ENCODE results near the gene VWA3A. TPM values are rescaled to one million over a fixed set of nuclear protein-coding genes. Genes with fewer than 3 reads are reported as not detected.
A peak's percentile ranks its signal among the peaks of the same experiment; 100 is the strongest.

The VWA3A gene
- total and polyA plus RNA-seq, 2 donors (not counting 1 experiment from before 2014, with no cell fraction given) = 0.06 to 0.17 TPM

- Histone ChIP-seq H3K27ac (ENCODE audit: insufficient read depth, low read length) (no peak overlapping the region), H2AFZ (ENCODE audit: low read length) (no peak overlapping the region), H3K79me2 (ENCODE audit: control insufficient read depth, insufficient read depth, low read length) (peaks cover 11% of the 10 kb centered on the region), H3K27me3 (ENCODE audit: control insufficient read depth, insufficient read depth, low read length) (no peaks in the 10 kb centered on the region), H3K4me3 (replicated peaks in 1 of 4; ENCODE audit: control extremely low read depth in 1 of 4, insufficient read depth in 1 of 4, low read depth in 3 of 4, low read length in 4 of 4) (no peak overlapping the region), H3K36me3 (ENCODE audit: control insufficient read depth, insufficient read depth, low read length) (no peaks in the 10 kb centered on the region), H3K9ac (ENCODE audit: insufficient read depth, low read length) (no peak overlapping the region), H4K20me1 (ENCODE audit: control insufficient read depth, extremely low read depth, insufficient read depth, low read length) (no peaks in the 10 kb centered on the region), H3K4me2 (ENCODE audit: extremely low read depth, insufficient read depth, low read length) (no peak overlapping the region), H3K4me1 (ENCODE audit: control insufficient read depth, extremely low read depth, insufficient read depth, low read length) (no peaks in the 10 kb centered on the region), H3K9me3 (ENCODE audit: control insufficient read depth, insufficient read depth, low read depth, low read length) (no peaks in the 10 kb centered on the region)
- TF ChIP-seq CTCF (conservative IDR thresholded peaks at IDR 0.05 in 1 of 2, IDR thresholded peaks at IDR 0.05 in 1 of 2; ENCODE audit: low read depth in 1 of 2, low read length in 2 of 2) = peak in 1 of 2 donors; percentile 24
- no peak for TF ChIP-seq EZH2 (IDR thresholded peaks at IDR 0.05; ENCODE audit: low read length, missing control alignments)
- no peak for DNase-seq (ENCODE audit: low read depth in 2 of 2)
Measured at GRCh38 chr16:22055881-22056280, 36.5 kb upstream of the VWA3A start.

- Histone ChIP-seq H3K4me1 (ENCODE audit: control insufficient read depth, extremely low read depth, insufficient read depth, low read length) (peaks cover 2% of the 10 kb centered on the region), H3K9me3 (ENCODE audit: control insufficient read depth, insufficient read depth, low read depth, low read length) (no peaks in the 10 kb centered on the region), H3K27me3 (ENCODE audit: control insufficient read depth, insufficient read depth, low read length) (no peaks in the 10 kb centered on the region), H3K4me2 (ENCODE audit: extremely low read depth, insufficient read depth, low read length) (no peak overlapping the region), H3K79me2 (ENCODE audit: control insufficient read depth, insufficient read depth, low read length) (peaks cover 9% of the 10 kb centered on the region), H3K27ac (ENCODE audit: insufficient read depth, low read length) (no peak overlapping the region), H2AFZ (ENCODE audit: low read length) (no peak overlapping the region), H4K20me1 (ENCODE audit: control insufficient read depth, extremely low read depth, insufficient read depth, low read length) (no peaks in the 10 kb centered on the region), H3K9ac (ENCODE audit: insufficient read depth, low read length) (no peak overlapping the region), H3K36me3 (ENCODE audit: control insufficient read depth, insufficient read depth, low read length) (no peaks in the 10 kb centered on the region), H3K4me3 (replicated peaks in 1 of 4; ENCODE audit: control extremely low read depth in 1 of 4, insufficient read depth in 1 of 4, low read depth in 3 of 4, low read length in 4 of 4) (no peak overlapping the region)
- TF ChIP-seq CTCF (conservative IDR thresholded peaks at IDR 0.05 in 1 of 2, IDR thresholded peaks at IDR 0.05 in 1 of 2; ENCODE audit: low read depth in 1 of 2, low read length in 2 of 2) (no peak), EZH2 (IDR thresholded peaks at IDR 0.05; ENCODE audit: low read length, missing control alignments) (no peak)
- DNase-seq (ENCODE audit: low read depth in 2 of 2) = no peak
Measured at GRCh38 chr16:22063888-22064467, 28.4 kb upstream of the VWA3A start.

- Histone ChIP-seq H3K4me2 (ENCODE audit: extremely low read depth, insufficient read depth, low read length) (no peak overlapping the region), H3K9ac (ENCODE audit: insufficient read depth, low read length) (no peak overlapping the region), H3K27ac (ENCODE audit: insufficient read depth, low read length) (no peak overlapping the region), H3K4me3 (replicated peaks in 1 of 4; ENCODE audit: control extremely low read depth in 1 of 4, insufficient read depth in 1 of 4, low read depth in 3 of 4, low read length in 4 of 4) (no peak overlapping the region), H3K4me1 (ENCODE audit: control insufficient read depth, extremely low read depth, insufficient read depth, low read length) (peaks cover 3% of the 10 kb centered on the region), H3K9me3 (ENCODE audit: control insufficient read depth, insufficient read depth, low read depth, low read length) (no peaks in the 10 kb centered on the region), H3K36me3 (ENCODE audit: control insufficient read depth, insufficient read depth, low read length) (no peaks in the 10 kb centered on the region), H4K20me1 (ENCODE audit: control insufficient read depth, extremely low read depth, insufficient read depth, low read length) (no peaks in the 10 kb centered on the region), H3K27me3 (ENCODE audit: control insufficient read depth, insufficient read depth, low read length) (no peaks in the 10 kb centered on the region), H2AFZ (ENCODE audit: low read length) (no peak overlapping the region), H3K79me2 (ENCODE audit: control insufficient read depth, insufficient read depth, low read length) (peaks cover 13% of the 10 kb centered on the region)
- TF ChIP-seq CTCF (conservative IDR thresholded peaks at IDR 0.05 in 1 of 2, IDR thresholded peaks at IDR 0.05 in 1 of 2; ENCODE audit: low read depth in 1 of 2, low read length in 2 of 2) = no peak
- no peak for TF ChIP-seq EZH2 (IDR thresholded peaks at IDR 0.05; ENCODE audit: low read length, missing control alignments)
- no peak for DNase-seq (ENCODE audit: low read depth in 2 of 2)
Measured at GRCh38 chr16:22065252-22065651, 27.1 kb upstream of the VWA3A start.
